HepG2 (cell line): Measurements from ENCODE around the gene CNTN2. TPM values are rescaled to one million over a fixed set of nuclear protein-coding genes. Genes with fewer than 3 reads are reported as not detected.

Source experiments
- ATAC-seq: fragments of 200-7000 bp; cut with Tn5 transposase; 3 replicates; pipeline ENCODE4 v1.9.1; 2020; ENCODE audit warnings: mild to moderate bottlenecking, moderate library complexity
- BruUV-seq: library from RNA; stranded (reverse); fragments of 400-500 nt; replicated peaks from 2 replicates; lab custom pipeline; 2021; lab: Mats Ljungman, UMichigan
- CTCF ChIA-PET: fragments of 300-600 bp; formaldehyde crosslinking; extraction: SDS; loops from one replicate; lab custom pipeline; 2021; ENCODE audit warnings: low total read pairs, inconsistent platforms, low intra/inter-chr PET ratio; lab: Yijun Ruan, JAX
- POLR2A ChIA-PET: fragments of 350-600 bp; sonication (Branson Sonifier 250); formaldehyde crosslinking; loops from one replicate; lab custom pipeline; 2020; ENCODE audit warnings: antibody characterized with exemption, inconsistent platforms; lab: Yijun Ruan, JAX
- DNase-seq: peaks from one replicate; pipeline ENCODE4 v3.0.0-alpha.2; 2015; ENCODE audit warnings: low spot score
- FAIRE-seq: peaks from 3 replicates; lab custom pipeline; 2011; peaks lifted over from hg19 to GRCh38; lab: Jason Lieb, UNC
- H2AFZ ChIP-seq: one replicate; pipeline ENCODE4 v1.6.1; 2011; ENCODE audit warnings: low read length, inconsistent platforms
- H3K27ac ChIP-seq: fragments of 300-600 bp; 3 replicates; pipeline ENCODE4 v1.8.0; 2011; ENCODE audit warnings: mixed run types, mild to moderate bottlenecking, mixed read lengths, low read length, inconsistent platforms; ENCODE audit not compliant: insufficient read depth; ENCODE audit errors: extremely low read length
- H3K27me3 ChIP-seq, 2 experiments: fragments of 200-600 bp in 1 of 2; 2 replicates in 1 of 2; 3 replicates in 1 of 2; pipeline versions ENCODE4 v1.6.0 to v1.8.0; 2011; ENCODE audit warnings: low read length in 2 of 2, mild to moderate bottlenecking in 2 of 2, moderate library complexity in 2 of 2, inconsistent platforms in 1 of 2; ENCODE audit not compliant: insufficient read depth in 2 of 2, control insufficient read depth in 1 of 2
- H3K36me3 ChIP-seq, 2 experiments: fragments of 200-600 bp in 1 of 2; replicated peaks in 1 of 2; 2 replicates in 1 of 2; 3 replicates in 1 of 2; pipeline versions ENCODE4 v1.5.1 to v1.8.0; 2011; ENCODE audit warnings: low read length in 2 of 2, inconsistent platforms in 1 of 2; ENCODE audit not compliant: insufficient read depth in 2 of 2, control insufficient read depth in 1 of 2
- H3K4me1 ChIP-seq: 2 replicates; pipeline ENCODE4 v1.5.1; 2012; ENCODE audit warnings: low read length, inconsistent platforms; ENCODE audit not compliant: insufficient read depth
- H3K4me2 ChIP-seq: 2 replicates; pipeline ENCODE4 v1.6.0; 2011; ENCODE audit warnings: low read depth, low read length, inconsistent platforms
- H3K4me3 ChIP-seq, 3 experiments: fragments of 200-600 bp in 1 of 3; sonication (generic), shearing (Covaris generic) in 1 of 3; replicated peaks in 1 of 3; 2 replicates each; pipeline ENCODE4 v1.5.1; 2011 to 2016; ENCODE audit warnings: low read length in 3 of 3, inconsistent platforms in 2 of 3, low read depth in 2 of 3, mild to moderate bottlenecking in 2 of 3, control low read depth in 1 of 3, mixed read lengths in 1 of 3; ENCODE audit not compliant: insufficient read depth in 1 of 3
- H3K79me2 ChIP-seq: one replicate; pipeline ENCODE4 v1.6.1; 2011; ENCODE audit warnings: low read length, inconsistent platforms; ENCODE audit not compliant: insufficient read depth
- H3K9ac ChIP-seq: 2 replicates; pipeline ENCODE4 v1.6.0; 2011; ENCODE audit warnings: mild to moderate bottlenecking, low read depth, low read length, inconsistent platforms; ENCODE audit not compliant: insufficient read depth
- H3K9me3 ChIP-seq: 2 replicates; pipeline ENCODE4 v1.5.1; 2012; ENCODE audit warnings: mild to moderate bottlenecking, low read length
- H4K20me1 ChIP-seq: 2 replicates; pipeline ENCODE4 v1.6.0; 2011; ENCODE audit warnings: inconsistent platforms, mild to moderate bottlenecking, low read length, moderate library complexity; ENCODE audit not compliant: insufficient read depth
- ARNT ChIP-seq: fragments of 450-650 bp; IDR thresholded peaks from 2 replicates; pipeline ENCODE4 v1.6.1; 2017
- HNRNPUL1 ChIP-seq: fragments of 200-400 bp; formaldehyde crosslinking; IDR thresholded peaks from 2 replicates; pipeline ENCODE4 v1.6.1; 2017; ENCODE audit warnings: low read depth, mild to moderate bottlenecking, low read length, moderate library complexity
- ZFP41 ChIP-seq: sonication (generic); formaldehyde crosslinking; IDR thresholded peaks from 2 replicates; pipeline ENCODE4 v1.4.0; 2020; ENCODE audit warnings: mild to moderate bottlenecking, missing genetic modification reagents, borderline replicate concordance
- WGBS: methylation state at CpG from one replicate; pipeline ENCODE4 v1.1.6; 2017; ENCODE audit warnings: low lambda C conversion rate; 5-methylcytosine and 5-hydroxymethylcytosine counted together
- in situ Hi-C: cut with HindIII; loops from 2 replicates; pipeline ENCODE4 v1.10.0; 2017; ENCODE audit warnings: low pct_unique_long_range_greater_than_20kb; ENCODE audit not compliant: extremely low pct_ligation_motif_present
- intact Hi-C: fragments of 100-400 bp; cut with micrococcal nuclease; formaldehyde crosslinking; loops from one replicate; pipeline ENCODE4 v1.10.0; 2022; ENCODE audit not compliant: unreplicated experiment
- polyA plus RNA-seq, 8 experiments: library from polyadenylated mRNA; depleted of rRNA in 3 of 8; stranded (reverse) in 7 of 8; unstranded in 1 of 8; fragments of >200 nt; fragmentation: Illumina TruSeq in 4 of 8; extraction: Trizol in 4 of 8; gene quantifications; 2 replicates each; pipeline versions ENCODE4 v1.2.1 to v1.2.3, GENCODE V29; 2011 to 2016; ENCODE audit warnings: low read depth in 4 of 8, missing spikeins in 1 of 8, mixed read lengths in 1 of 8; ENCODE audit not compliant: insufficient read depth in 1 of 8
- total RNA-seq, 5 experiments: library from RNA; depleted of rRNA; stranded (reverse); fragments of >200 nt; fragmentation: Illumina TruSeq; extraction: Trizol; gene quantifications; 2 replicates each; pipeline ENCODE4 v1.2.3, GENCODE V29; 2016; ENCODE audit warnings: low read depth in 1 of 5

The CNTN2 gene
- total and polyA plus RNA-seq, 2 of the 13 experiments (the other 11 are each of a cell fraction or from before 2014, with no cell fraction given) = not detected

DNA sequence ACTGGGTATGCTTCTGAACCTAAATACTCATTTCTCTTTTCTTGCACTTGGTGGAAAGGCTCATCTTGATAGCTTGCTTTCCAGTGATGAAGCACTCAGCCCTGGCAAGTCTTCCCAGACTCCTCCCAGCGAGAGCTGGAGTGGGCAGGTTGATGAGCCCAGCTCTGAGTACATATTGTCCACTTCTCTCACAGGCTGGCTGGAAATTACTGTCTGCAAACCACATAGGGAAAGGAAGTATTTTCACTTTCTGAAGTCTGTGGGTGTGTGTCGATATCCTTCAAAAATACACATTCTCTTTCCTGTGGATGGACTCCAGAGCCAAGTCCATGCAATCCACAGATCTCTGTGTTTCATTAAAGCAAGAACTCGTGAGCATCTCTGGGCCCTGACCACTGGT is 38.7 kb upstream of the CNTN2 start:
- Histone ChIP-seq H3K9ac (no peak overlapping the region), H3K27ac (no peak overlapping the region), H3K4me3 (no peak overlapping the region), H3K4me1 (no peaks in the 10 kb centered on the region), H3K36me3 (no peaks in the 10 kb centered on the region), H3K4me2 (no peak overlapping the region), H4K20me1 (no peaks in the 10 kb centered on the region), H2AFZ (no peak overlapping the region), H3K79me2 (no peaks in the 10 kb centered on the region), H3K27me3 (peaks cover 4 to 60% of the 10 kb centered on the region in 2 experiments; a peak in 4 of 5 replicates), H3K9me3 (no peaks in the 10 kb centered on the region)
- ChIA-PET POLR2A (no interaction called here), CTCF (no interaction called here)
- in situ Hi-C loops (no loop called here), intact Hi-C loops (no loop called here)
- WGBS = 30% methylated on average over 3 of the region's 3 CpGs
- DNase-seq (no peak), FAIRE-seq (no peak), ATAC-seq (no peak)
- BruUV-seq = no TSS peak
- TF ChIP-seq ZFP41 (CRISPR knock-in tag) = no peak

DNA sequence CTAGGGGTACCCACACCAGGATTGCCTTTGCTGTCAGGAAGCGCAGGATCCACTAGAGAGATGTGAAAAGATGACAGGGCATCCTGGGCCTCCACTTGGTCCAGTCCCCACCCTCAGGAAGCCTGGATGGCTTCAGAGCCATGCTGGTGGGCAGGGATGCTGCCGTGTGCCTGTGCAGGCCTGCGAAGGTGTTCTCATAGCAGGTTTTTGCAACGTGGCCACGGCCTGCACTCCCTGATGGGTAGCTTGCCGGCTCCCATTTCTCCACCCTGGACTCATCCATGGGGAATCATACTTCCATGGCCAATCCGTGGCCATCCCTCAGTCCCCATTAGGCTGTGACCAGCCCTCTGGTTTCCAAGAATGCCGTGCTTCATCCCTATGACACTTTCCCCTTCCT is 34.1 kb upstream of the CNTN2 start:
- no peak for ATAC-seq
- TF ChIP-seq HNRNPUL1 (no peak), ARNT (no peak)
- no peak for DNase-seq
- H3K4me2 ChIP-seq = no peak overlapping the region
- intact Hi-C loops (no loop called here), in situ Hi-C loops (no loop called here)
- H3K4me3 ChIP-seq = no peak overlapping the region
- 9% methylated on average over 4 of the region's 8 CpGs for WGBS
- no peaks in the 10 kb centered on the region for H3K79me2 ChIP-seq
- H3K9ac ChIP-seq = no peak overlapping the region
- POLR2A ChIA-PET = no interaction called here
- 0 out of 2 replicates have a peak, but pooled peaks cover 2% of the 10 kb centered on the region for H4K20me1 ChIP-seq
- H3K36me3 ChIP-seq = no peaks in the 10 kb centered on the region
- H2AFZ ChIP-seq = no peak overlapping the region
- no TSS peak for BruUV-seq
- H3K27ac ChIP-seq = no peak overlapping the region
- H3K27me3 ChIP-seq = peaks cover 2 to 48% of the 10 kb centered on the region in 2 experiments; a peak in 4 of 5 replicates
- CTCF ChIA-PET = no interaction called here
- no peaks in the 10 kb centered on the region for H3K9me3 ChIP-seq
- FAIRE-seq = no peak
- H3K4me1 ChIP-seq = no peaks in the 10 kb centered on the region
